ENCODE results near the gene PTPMT1.

Gene PTPMT1

GRCh38 chr11:47533690-47534151 lies 31.7 kb upstream of the PTPMT1 start:
- Histone ChIP-seq H3K27me3 (no peaks in the 10 kb centered on the region), H3K4me3 (ENCODE audit: low read depth, low read length) (no peak overlapping the region), H3K4me1 (no peaks in the 10 kb centered on the region), H3K9me3 (no peaks in the 10 kb centered on the region), H3K36me3 (no peaks in the 10 kb centered on the region)
- TF ChIP-seq CTCF (IDR thresholded peaks at IDR 0.05; ENCODE audit: low read depth, low read length) = no peak
- no peak for DNase-seq

GRCh38 chr11:47534704-47535251 lies 30.6 kb upstream of the PTPMT1 start:
- H3K9me3 ChIP-seq = no peaks in the 10 kb centered on the region
- no peak for TF ChIP-seq CTCF (IDR thresholded peaks at IDR 0.05; ENCODE audit: low read depth, low read length)
- no peaks in the 10 kb centered on the region for H3K36me3 ChIP-seq
- H3K4me3 ChIP-seq (ENCODE audit: low read depth, low read length) = no peak overlapping the region
- no peak for DNase-seq
- no peaks in the 10 kb centered on the region for H3K4me1 ChIP-seq
- no peaks in the 10 kb centered on the region for H3K27me3 ChIP-seq

- DNase-seq = no peak
- Histone ChIP-seq H3K9me3 (no peaks in the 10 kb centered on the region), H3K36me3 (no peaks in the 10 kb centered on the region), H3K4me1 (no peaks in the 10 kb centered on the region), H3K4me3 (ENCODE audit: low read depth, low read length) (no peak overlapping the region), H3K27me3 (no peaks in the 10 kb centered on the region)
- no peak for TF ChIP-seq CTCF (IDR thresholded peaks at IDR 0.05; ENCODE audit: low read depth, low read length)
Measured at GRCh38 chr11:47536915-47537314, 28.5 kb upstream of the PTPMT1 start.

GRCh38 chr11:47538741-47539565 lies 26.4 kb upstream of the PTPMT1 start:
- no peaks in the 10 kb centered on the region for H3K27me3 ChIP-seq
- H3K36me3 ChIP-seq = no peaks in the 10 kb centered on the region
- H3K4me3 ChIP-seq (ENCODE audit: low read depth, low read length) = no peak overlapping the region
- no peaks in the 10 kb centered on the region for H3K9me3 ChIP-seq
- DNase-seq = no peak
- no peaks in the 10 kb centered on the region for H3K4me1 ChIP-seq
- TF ChIP-seq CTCF (IDR thresholded peaks at IDR 0.05; ENCODE audit: low read depth, low read length) = no peak

- H3K36me3 ChIP-seq = no peaks in the 10 kb centered on the region
- no peak overlapping the region for H3K4me3 ChIP-seq (ENCODE audit: low read depth, low read length)
- no peak for TF ChIP-seq CTCF (IDR thresholded peaks at IDR 0.05; ENCODE audit: low read depth, low read length)
- DNase-seq = no peak
- H3K9me3 ChIP-seq = no peaks in the 10 kb centered on the region
- no peaks in the 10 kb centered on the region for H3K4me1 ChIP-seq
- no peaks in the 10 kb centered on the region for H3K27me3 ChIP-seq
Measured at GRCh38 chr11:47539681-47540039, 25.7 kb upstream of the PTPMT1 start.

- Histone ChIP-seq H3K36me3 (no peaks in the 10 kb centered on the region), H3K9me3 (no peaks in the 10 kb centered on the region), H3K27me3 (no peaks in the 10 kb centered on the region), H3K4me1 (no peaks in the 10 kb centered on the region), H3K4me3 (ENCODE audit: low read depth, low read length) (no peak overlapping the region)
- TF ChIP-seq CTCF (IDR thresholded peaks at IDR 0.05; ENCODE audit: low read depth, low read length) = no peak
- DNase-seq = no peak
Measured at GRCh38 chr11:47541070-47541469, 24.3 kb upstream of the PTPMT1 start.
